Thyroid gland (tissue), 4 donors: ENCODE data around the gene ZMIZ1. TPM values are rescaled to one million over a fixed set of nuclear protein-coding genes. Genes with fewer than 3 reads are reported as not detected.

Experiments
- DNase-seq, 2 donors: peaks; one replicate each; pipeline ENCODE4 v3.0.0-alpha.2; 2019
- H3K27ac ChIP-seq, 3 donors: fragments of 200-600 bp; sonication (generic); 1 replicate in 2 of 3; 2 replicates in 1 of 3; pipeline ENCODE4 v1.5.1; 2016 to 2019; ENCODE audit warnings: mild to moderate bottlenecking in 1 of 3, moderate library complexity in 1 of 3
- H3K27me3 ChIP-seq: fragments of 200-600 bp; sonication (generic); one replicate; pipeline ENCODE4 v1.5.1; 2019
- H3K36me3 ChIP-seq, 2 donors: fragments of 200-600 bp; sonication (generic); one replicate each; pipeline ENCODE4 v1.5.1; 2016 to 2019
- H3K4me1 ChIP-seq, 2 donors: fragments of 200-600 bp; sonication (generic); one replicate each; pipeline ENCODE4 v1.5.1; 2017 to 2019
- H3K4me3 ChIP-seq, 3 donors: fragments of 200-600 bp; sonication (generic); replicated peaks in 1 of 3; 1 replicate in 2 of 3; 2 replicates in 1 of 3; pipeline ENCODE4 v1.5.1; 2016; ENCODE audit warnings: mild to moderate bottlenecking in 1 of 3
- H3K9me3 ChIP-seq: fragments of 200-600 bp; sonication (generic); one replicate; pipeline ENCODE4 v1.5.1; 2017
- CTCF ChIP-seq, 6 experiments: fragments of 200-600 bp in 3 of 6; fragments of 450-650 bp in 3 of 6; sonication (generic) in 3 of 6; IDR thresholded peaks; one replicate each; pipeline ENCODE4 v1.5.1; 2016 to 2019; ENCODE audit warnings: antibody characterized with exemption in 6 of 6, mild to moderate bottlenecking in 2 of 6, inconsistent platforms in 1 of 6, moderate library complexity in 1 of 6
- POLR2A ChIP-seq, 2 donors: fragments of 450-650 bp; IDR thresholded peaks; one replicate each; pipeline ENCODE4 v1.6.1; 2017; ENCODE audit warnings: antibody characterized with exemption in 2 of 2, mild to moderate bottlenecking in 2 of 2, moderate library complexity in 1 of 2
- WGBS, 2 donors: methylation state at CpG; one replicate each; pipeline ENCODE4 v1.1.5; 2017; 5-methylcytosine and 5-hydroxymethylcytosine counted together
- intact Hi-C: fragments of 100-400 bp; cut with DNase I; formaldehyde crosslinking; loops from one replicate; pipeline ENCODE4 v1.15.1; 2023
- total RNA-seq, 4 donors: library from RNA; depleted of rRNA; stranded (reverse); fragments of >200 nt; gene quantifications; one replicate each; pipeline ENCODE4 v1.2.3, GENCODE V29; 2016

Gene ZMIZ1
- total RNA-seq, 4 donors from 2014 or later = 59.9 to 128 (median 94.4) TPM

GRCh38 chr10:79347894-79348639 lies 279.3 kb downstream of the ZMIZ1 start:
- peak overlapping the region; percentile 68 to 84 (median 81) for H3K27ac ChIP-seq
- no peaks in the 10 kb centered on the region for H3K9me3 ChIP-seq
- peaks cover 19 to 30% of the 10 kb centered on the region in 2 donors for H3K4me1 ChIP-seq
- peak overlapping the region; percentile 43 to 82 (median 72) for H3K4me3 ChIP-seq
- TF ChIP-seq POLR2A (IDR thresholded peaks at IDR 0.05) (no peak), CTCF (IDR thresholded peaks at IDR 0.05) (no peak)
- intact Hi-C loops = no loop called here
- no peaks in the 10 kb centered on the region for H3K27me3 ChIP-seq
- 13 to 17% methylated on average over 18 to 19 of the region's 34 CpGs for WGBS, 2 donors
- peak; percentile 63 to 71 for DNase-seq
- peaks cover 28 to 32% of the 10 kb centered on the region in 2 donors for H3K36me3 ChIP-seq

GRCh38 chr10:79348640-79348988 lies 279.8 kb downstream of the ZMIZ1 start:
- peak overlapping the region in 2 of 3 donors; percentile 68 to 84 for H3K27ac ChIP-seq
- WGBS, 2 donors = 71 to 80% methylated on average over 3 of the region's 3 CpGs
- no peak for DNase-seq
- TF ChIP-seq CTCF (IDR thresholded peaks at IDR 0.05) (no peak), POLR2A (IDR thresholded peaks at IDR 0.05) (no peak)
- no peaks in the 10 kb centered on the region for H3K9me3 ChIP-seq
- H3K36me3 ChIP-seq = peaks cover 34 to 38% of the 10 kb centered on the region in 2 donors
- H3K4me1 ChIP-seq = peaks cover 19 to 27% of the 10 kb centered on the region in 2 donors
- H3K4me3 ChIP-seq = peak overlapping the region in 1 of 3 donors; percentile 82
- intact Hi-C loops = no loop called here
- no peaks in the 10 kb centered on the region for H3K27me3 ChIP-seq

- Histone ChIP-seq H3K4me3 (no peak overlapping the region), H3K4me1 (peaks cover 19 to 27% of the 10 kb centered on the region in 2 donors), H3K9me3 (no peaks in the 10 kb centered on the region), H3K27me3 (no peaks in the 10 kb centered on the region), H3K27ac (peak overlapping the region in 2 of 3 donors; percentile 18 to 84), H3K36me3 (peaks cover 39 to 42% of the 10 kb centered on the region in 2 donors)
- WGBS, 2 donors = 69 to 90% methylated on average over 6 of the region's 6 CpGs
- DNase-seq = no peak
- intact Hi-C loops = no loop called here
- TF ChIP-seq CTCF (IDR thresholded peaks at IDR 0.05) = no peak
- no peak for TF ChIP-seq POLR2A (IDR thresholded peaks at IDR 0.05)
Measured at GRCh38 chr10:79349072-79349491, 280.3 kb downstream of the ZMIZ1 start.

GRCh38 chr10:79349766-79350406 lies 281.1 kb downstream of the ZMIZ1 start:
- H3K4me3 ChIP-seq = no peak overlapping the region
- peaks cover 42 to 45% of the 10 kb centered on the region in 2 donors for H3K36me3 ChIP-seq
- H3K27ac ChIP-seq = no peak overlapping the region
- no peak for TF ChIP-seq POLR2A (IDR thresholded peaks at IDR 0.05)
- TF ChIP-seq CTCF (IDR thresholded peaks at IDR 0.05) = no peak
- DNase-seq = peak; percentile 65 to 66
- peaks cover 19 to 21% of the 10 kb centered on the region in 2 donors for H3K4me1 ChIP-seq
- 60 to 68% methylated on average over 6 of the region's 6 CpGs for WGBS, 2 donors
- H3K9me3 ChIP-seq = no peaks in the 10 kb centered on the region
- intact Hi-C loops = no loop called here
- no peaks in the 10 kb centered on the region for H3K27me3 ChIP-seq
